NCI-H82 treated with DMSO at 0.1 percent for 48 hours (cell line): ENCODE measurements around the gene CHTOP.
A peak's percentile ranks its signal among the peaks of the same experiment; 100 is the strongest.
"Not testable (repeated sequence)": the region's sequence is repeated elsewhere in the genome, so short reads cannot be mapped to it uniquely, and the experiment has no call there.

Source experiments
- DNase-seq: peaks from one replicate; lab custom pipeline; 2025; ENCODE audit not compliant: unreplicated experiment; lab: John Stamatoyannopoulos, UW

The CHTOP gene

GRCh38 chr1:153633754-153634665 lies at the start of gene CHTOP:
TSS of gene CHTOP (plus strand) at chr1:153634066. CDS start at chr1:153636589, 2,523 bp downstream.
- DNase-seq: peak; percentile 94

GRCh38 chr1:153585006-153585405 lies 48.9 kb upstream of the CHTOP start:
- DNase-seq: peak; percentile 26

- no peak for DNase-seq
Measured at GRCh38 chr1:153586347-153586746, 47.5 kb upstream of the CHTOP start.

- no peak for DNase-seq
Measured at GRCh38 chr1:153587314-153587713, 46.6 kb upstream of the CHTOP start.

GRCh38 chr1:153588033-153588432 lies 45.8 kb upstream of the CHTOP start:
- not testable (repeated sequence) for DNase-seq

- DNase-seq: no peak
Measured at GRCh38 chr1:153588482-153588881, 45.4 kb upstream of the CHTOP start.

GRCh38 chr1:153592748-153593147 lies 41.1 kb upstream of the CHTOP start:
- DNase-seq: no peak

- DNase-seq: no peak
Measured at GRCh38 chr1:153597206-153597605, 36.7 kb upstream of the CHTOP start.

GRCh38 chr1:153598309-153599172 lies 35.3 kb upstream of the CHTOP start:
- DNase-seq: peak; percentile 63

GRCh38 chr1:153599847-153600246 lies 34.0 kb upstream of the CHTOP start:
- no peak for DNase-seq

- DNase-seq: no peak
Measured at GRCh38 chr1:153602749-153603148, 31.1 kb upstream of the CHTOP start.

- no peak for DNase-seq
Measured at GRCh38 chr1:153606194-153606593, 27.7 kb upstream of the CHTOP start.

- no peak for DNase-seq
Measured at GRCh38 chr1:153607381-153607780, 26.5 kb upstream of the CHTOP start.

GRCh38 chr1:153608089-153608682 lies 25.7 kb upstream of the CHTOP start:
- DNase-seq: no peak

- no peak for DNase-seq
Measured at GRCh38 chr1:153608742-153609584, 24.9 kb upstream of the CHTOP start.

GRCh38 chr1:153609585-153609907 lies 24.3 kb upstream of the CHTOP start:
- no peak for DNase-seq

- DNase-seq: no peak
Measured at GRCh38 chr1:153610334-153610733, 23.5 kb upstream of the CHTOP start.

- no peak for DNase-seq
Measured at GRCh38 chr1:153610811-153611301, 23.0 kb upstream of the CHTOP start.

- DNase-seq: no peak
Measured at GRCh38 chr1:153611356-153611755, 22.5 kb upstream of the CHTOP start.

- no peak for DNase-seq
Measured at GRCh38 chr1:153612111-153612754, 21.6 kb upstream of the CHTOP start.
